ENCODE data around the gene S1PR4.

- TF ChIP-seq, protein P1, sequence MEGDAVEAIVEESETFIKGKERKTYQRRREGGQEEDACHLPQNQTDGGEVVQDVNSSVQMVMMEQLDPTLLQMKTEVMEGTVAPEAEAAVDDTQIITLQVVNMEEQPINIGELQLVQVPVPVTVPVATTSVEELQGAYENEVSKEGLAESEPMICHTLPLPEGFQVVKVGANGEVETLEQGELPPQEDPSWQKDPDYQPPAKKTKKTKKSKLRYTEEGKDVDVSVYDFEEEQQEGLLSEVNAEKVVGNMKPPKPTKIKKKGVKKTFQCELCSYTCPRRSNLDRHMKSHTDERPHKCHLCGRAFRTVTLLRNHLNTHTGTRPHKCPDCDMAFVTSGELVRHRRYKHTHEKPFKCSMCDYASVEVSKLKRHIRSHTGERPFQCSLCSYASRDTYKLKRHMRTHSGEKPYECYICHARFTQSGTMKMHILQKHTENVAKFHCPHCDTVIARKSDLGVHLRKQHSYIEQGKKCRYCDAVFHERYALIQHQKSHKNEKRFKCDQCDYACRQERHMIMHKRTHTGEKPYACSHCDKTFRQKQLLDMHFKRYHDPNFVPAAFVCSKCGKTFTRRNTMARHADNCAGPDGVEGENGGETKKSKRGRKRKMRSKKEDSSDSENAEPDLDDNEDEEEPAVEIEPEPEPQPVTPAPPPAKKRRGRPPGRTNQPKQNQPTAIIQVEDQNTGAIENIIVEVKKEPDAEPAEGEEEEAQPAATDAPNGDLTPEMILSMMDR (IDR thresholded peaks at IDR 0.05; ENCODE audit: insufficient read depth, low read depth, low read length) = no peak
- no peak for TF ChIP-seq EZH2 (IDR thresholded peaks at IDR 0.05; ENCODE audit: insufficient read depth, low read length)
Observed at GRCh38 chr19:3190470-3190770, 11.9 kb downstream of the S1PR4 start.

Data from astrocyte (in vitro differentiated cells and primary cell).